ENCODE measurements around the gene TRAF2. TPM values are rescaled to one million over a fixed set of nuclear protein-coding genes. Genes with fewer than 3 reads are reported as not detected.
A peak's percentile ranks its signal among the peaks of the same experiment; 100 is the strongest.

TRAF2 gene
- total and polyA plus RNA-seq, 2 of the 13 experiments (the other 11 are each of a cell fraction or from before 2014, with no cell fraction given) = 12.4 to 13.6 TPM

DNA sequence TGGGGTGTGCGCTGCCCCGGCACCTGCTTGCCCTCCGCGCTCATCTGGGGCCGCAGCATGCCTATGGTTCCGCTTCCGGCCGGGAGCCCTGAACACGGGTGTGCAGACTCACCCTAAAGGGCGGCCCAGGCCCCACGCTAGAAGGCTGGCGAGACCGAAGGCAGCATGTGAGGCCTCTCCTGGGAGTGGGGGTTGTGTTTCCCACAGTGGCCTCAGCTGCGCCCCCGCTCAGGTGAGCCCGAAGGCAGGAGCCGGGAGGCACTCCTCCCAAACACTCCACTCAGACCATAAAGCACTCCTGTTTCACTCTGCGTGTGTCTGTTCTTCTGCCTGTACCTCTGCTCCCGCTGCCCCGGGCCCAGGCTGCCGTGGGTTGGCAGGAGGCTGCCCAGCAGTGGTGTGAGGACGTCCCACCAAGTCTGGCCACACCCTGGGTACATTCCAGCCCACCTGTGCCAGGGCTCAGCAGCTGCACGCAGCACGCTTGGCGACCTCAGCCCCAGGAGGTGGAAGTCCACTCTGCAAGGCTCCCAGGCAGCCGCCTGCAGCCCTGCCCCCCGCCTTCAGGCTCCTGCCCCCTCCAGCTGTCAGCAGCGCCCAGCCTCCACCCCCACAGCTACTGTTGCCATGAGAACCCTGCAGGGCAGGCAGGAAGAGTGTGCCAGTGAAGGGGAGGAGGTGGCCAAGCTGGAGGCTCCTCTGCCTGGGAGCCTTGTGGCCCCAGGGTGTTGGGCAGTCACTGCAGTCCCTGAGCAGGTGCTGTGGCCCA lies 45.3 kb upstream of the TRAF2 start (continued):
- TF ChIP-seq, protein P1, sequence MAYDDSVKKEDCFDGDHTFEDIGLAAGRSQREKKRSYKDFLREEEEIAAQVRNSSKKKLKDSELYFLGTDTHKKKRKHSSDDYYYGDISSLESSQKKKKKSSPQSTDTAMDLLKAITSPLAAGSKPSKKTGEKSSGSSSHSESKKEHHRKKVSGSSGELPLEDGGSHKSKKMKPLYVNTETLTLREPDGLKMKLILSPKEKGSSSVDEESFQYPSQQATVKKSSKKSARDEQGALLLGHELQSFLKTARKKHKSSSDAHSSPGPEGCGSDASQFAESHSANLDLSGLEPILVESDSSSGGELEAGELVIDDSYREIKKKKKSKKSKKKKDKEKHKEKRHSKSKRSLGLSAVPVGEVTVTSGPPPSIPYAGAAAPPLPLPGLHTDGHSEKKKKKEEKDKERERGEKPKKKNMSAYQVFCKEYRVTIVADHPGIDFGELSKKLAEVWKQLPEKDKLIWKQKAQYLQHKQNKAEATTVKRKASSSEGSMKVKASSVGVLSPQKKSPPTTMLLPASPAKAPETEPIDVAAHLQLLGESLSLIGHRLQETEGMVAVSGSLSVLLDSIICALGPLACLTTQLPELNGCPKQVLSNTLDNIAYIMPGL (CRISPR knock-in tag; IDR thresholded peaks at IDR 0.05; ENCODE audit: borderline replicate concordance in 1 of 2, low read depth in 1 of 2) = 0 out of 4 replicates have a peak, but pooled peaks of 1 of the 2 experiments have one; percentile 37
- TF ChIP-seq ZNF589 (CRISPR knock-in tag; conservative IDR thresholded peaks at IDR 0.05) = 0 out of 2 replicates have a peak, but pooled peaks have one; percentile 53
- TF ChIP-seq SPEN (CRISPR knock-in tag; IDR thresholded peaks at IDR 0.05; ENCODE audit: low read depth) = peak; percentile 55; the same call in 1 of the 2 replicates
- TF ChIP-seq NFE2L1 (CRISPR knock-in tag; IDR thresholded peaks at IDR 0.05; ENCODE audit: borderline replicate concordance) = no peak
- TF ChIP-seq ZNF34 (CRISPR knock-in tag; IDR thresholded peaks at IDR 0.05; ENCODE audit: borderline replicate concordance) = peak; percentile 87; the same call in 1 of the 2 replicates
- peak; percentile 56; the same call in 1 of the 2 replicates for TF ChIP-seq HOXA9 (CRISPR knock-in tag; IDR thresholded peaks at IDR 0.05; ENCODE audit: borderline replicate concordance)
- TF ChIP-seq ZNF841 (CRISPR knock-in tag; IDR thresholded peaks at IDR 0.05; ENCODE audit: borderline replicate concordance) = 0 out of 2 replicates have a peak, but pooled peaks have one; percentile 31
- TF ChIP-seq ZNF788 (CRISPR knock-in tag; IDR thresholded peaks at IDR 0.05; ENCODE audit: borderline replicate concordance) = peak; percentile 52; the same call in 1 of the 2 replicates
- no peak for TF ChIP-seq NONO (IDR thresholded peaks at IDR 0.05)
- TF ChIP-seq NONO (CRISPR knock-in tag; conservative IDR thresholded peaks at IDR 0.05) = peak; percentile 90
- TF ChIP-seq SMARCC2 (IDR thresholded peaks at IDR 0.05) = no peak
- no peak for TF ChIP-seq TMF1 (CRISPR knock-in tag; IDR thresholded peaks at IDR 0.05; ENCODE audit: low read depth)
- TF ChIP-seq ZNF687 (CRISPR knock-in tag; IDR thresholded peaks at IDR 0.05) = peak; percentile 85
